H1 (cell line): Measurements from ENCODE around the gene GNG5. TPM values are rescaled to one million over a fixed set of nuclear protein-coding genes. Genes with fewer than 3 reads are reported as not detected.

Experiments
- CTCF ChIA-PET: fragments of 300-600 bp; sonication (Branson Sonifier 250); formaldehyde crosslinking; loops from one replicate; lab custom pipeline; 2021; ENCODE audit not compliant: partially characterized antibody; lab: Charles Lee
- POLR2A ChIA-PET: fragments of 300-600 bp; sonication (Branson Sonifier 250); formaldehyde crosslinking; loops from one replicate; lab custom pipeline; 2021; ENCODE audit warnings: inconsistent platforms; ENCODE audit not compliant: partially characterized antibody; lab: Charles Lee
- DNase-seq, 2 experiments: peaks; one replicate each; pipeline versions ENCODE4 v3.0.0 to v3.0.0-alpha.2; 2010 to 2022; ENCODE audit warnings: low spot score in 2 of 2, low read depth in 1 of 2, mixed read lengths in 1 of 2
- FAIRE-seq: peaks from 2 replicates; lab custom pipeline; 2011; peaks lifted over from hg19 to GRCh38; lab: Jason Lieb, UNC
- H2AFZ ChIP-seq: 2 replicates; pipeline ENCODE4 v1.8.1; 2012; ENCODE audit warnings: low read length, inconsistent platforms
- H2AK5ac ChIP-seq: 2 replicates; pipeline ENCODE4 v1.6.1; 2013; ENCODE audit warnings: low read depth, low read length
- H2BK120ac ChIP-seq: replicated peaks from 2 replicates; pipeline ENCODE3; 2013; ENCODE audit warnings: low read depth, low read length, inconsistent platforms
- H2BK12ac ChIP-seq: 2 replicates; pipeline ENCODE4 v1.6.1; 2013; ENCODE audit warnings: low read depth, low read length
- H2BK15ac ChIP-seq: 2 replicates; pipeline ENCODE4 v1.6.1; 2013; ENCODE audit warnings: low read length
- H2BK20ac ChIP-seq: 2 replicates; pipeline ENCODE4 v1.6.1; 2013; ENCODE audit warnings: low read length
- H2BK5ac ChIP-seq: 2 replicates; pipeline ENCODE4 v1.6.1; 2013; ENCODE audit warnings: low read depth, low read length
- H3K14ac ChIP-seq: 2 replicates; pipeline ENCODE4 v1.6.1; 2013; ENCODE audit warnings: inconsistent platforms; ENCODE audit not compliant: insufficient read length
- H3K18ac ChIP-seq: 2 replicates; pipeline ENCODE4 v1.6.1; 2013; ENCODE audit warnings: low read length; ENCODE audit errors: extremely low read depth
- H3K23ac ChIP-seq: 2 replicates; pipeline ENCODE4 v1.6.1; 2013; ENCODE audit warnings: inconsistent platforms; ENCODE audit not compliant: insufficient read length
- H3K23me2 ChIP-seq: 2 replicates; pipeline ENCODE4 v1.6.1; 2013; ENCODE audit warnings: low read depth, low read length
- H3K27ac ChIP-seq: 2 replicates; pipeline ENCODE4 v1.6.1; 2011; ENCODE audit warnings: low read depth, low read length, inconsistent platforms
- H3K27me3 ChIP-seq, 4 experiments: replicated peaks in 1 of 4; 1 replicate in 1 of 4; 2 replicates in 3 of 4; pipeline versions ENCODE4 v1.6.1 to v1.8.1; 2011 to 2013; ENCODE audit warnings: low read length in 3 of 4, mild to moderate bottlenecking in 3 of 4, inconsistent platforms in 2 of 4, mixed read lengths in 2 of 4, moderate library complexity in 1 of 4; ENCODE audit not compliant: control insufficient read depth in 3 of 4, insufficient read depth in 3 of 4; ENCODE audit errors: extremely low read depth in 1 of 4
- H3K36me3 ChIP-seq, 4 experiments: 2 replicates each; pipeline versions ENCODE4 v1.6.1 to v1.8.1; 2011 to 2013; ENCODE audit warnings: mild to moderate bottlenecking in 4 of 4, low read length in 3 of 4, moderate library complexity in 2 of 4, control low read depth in 1 of 4, inconsistent platforms in 1 of 4; ENCODE audit not compliant: insufficient read depth in 4 of 4, control insufficient read depth in 2 of 4
- H3K4ac ChIP-seq: replicated peaks from 2 replicates; pipeline ENCODE3; 2013; ENCODE audit warnings: low read length, low read depth, mixed read lengths, inconsistent platforms; ENCODE audit not compliant: insufficient read length
- H3K4me1 ChIP-seq, 4 experiments: replicated peaks in 1 of 4; 1 replicate in 1 of 4; 2 replicates in 3 of 4; pipeline versions ENCODE4 v1.6.1 to v1.8.1; 2011 to 2013; ENCODE audit warnings: low read length in 3 of 4, inconsistent platforms in 2 of 4, mixed read lengths in 1 of 4; ENCODE audit not compliant: insufficient read depth in 4 of 4, control insufficient read depth in 3 of 4
- H3K4me2 ChIP-seq, 2 experiments: 2 replicates each; pipeline versions ENCODE4 v1.6.1 to v1.8.1; 2011 to 2013; ENCODE audit warnings: low read depth in 2 of 2, low read length in 2 of 2, control low read depth in 1 of 2, inconsistent platforms in 1 of 2, mild to moderate bottlenecking in 1 of 2; ENCODE audit not compliant: insufficient read depth in 1 of 2
- H3K4me3 ChIP-seq, 4 experiments: fragments of 200-600, 300-600 bp in 1 of 4; sonication (generic), shearing (Covaris generic), sonication (Bioruptor Twin) in 1 of 4; 2 replicates each; pipeline versions ENCODE4 v1.5.1 to v1.8.1; 2011 to 2016; ENCODE audit warnings: low read length in 4 of 4, low read depth in 3 of 4, control low read depth in 2 of 4, inconsistent platforms in 2 of 4, mild to moderate bottlenecking in 2 of 4, mixed read lengths in 1 of 4, moderate library complexity in 1 of 4; ENCODE audit not compliant: insufficient read depth in 2 of 4; ENCODE audit errors: extremely low read depth in 1 of 4
- H3K56ac ChIP-seq: replicated peaks from 2 replicates; pipeline ENCODE3; 2013; ENCODE audit warnings: low read depth, mild to moderate bottlenecking, mixed read lengths, low read length, inconsistent platforms; ENCODE audit not compliant: insufficient read length
- H3K79me1 ChIP-seq: 2 replicates; pipeline ENCODE4 v1.6.1; 2013; ENCODE audit warnings: low read depth, low read length, control low read depth
- H3K79me2 ChIP-seq, 2 experiments: 2 replicates each; pipeline versions ENCODE4 v1.6.1 to v1.8.1; 2012 to 2013; ENCODE audit warnings: low read length in 2 of 2, mild to moderate bottlenecking in 2 of 2, inconsistent platforms in 1 of 2; ENCODE audit not compliant: insufficient read depth in 2 of 2, control insufficient read depth in 1 of 2
- H3K9ac ChIP-seq, 4 experiments: replicated peaks in 1 of 4; 1 replicate in 1 of 4; 2 replicates in 3 of 4; pipeline versions ENCODE4 v1.6.1 to v1.8.1; 2011 to 2013; ENCODE audit warnings: low read depth in 3 of 4, low read length in 3 of 4, control low read depth in 2 of 4, mild to moderate bottlenecking in 2 of 4, moderate library complexity in 2 of 4, inconsistent platforms in 1 of 4; ENCODE audit errors: extremely low read depth in 1 of 4
- H3K9me3 ChIP-seq, 2 experiments: 2 replicates each; pipeline versions ENCODE4 v1.6.1 to v1.8.1; 2012 to 2013; ENCODE audit warnings: mild to moderate bottlenecking in 2 of 2, moderate library complexity in 2 of 2, control low read depth in 1 of 2, inconsistent platforms in 1 of 2, low read depth in 1 of 2, low read length in 1 of 2, mixed read lengths in 1 of 2; ENCODE audit not compliant: insufficient read depth in 2 of 2
- H4K20me1 ChIP-seq, 2 experiments: replicated peaks in 1 of 2; 2 replicates each; pipeline versions ENCODE3 to v1.8.1; 2011 to 2013; ENCODE audit warnings: inconsistent platforms in 2 of 2, low read length in 2 of 2, mild to moderate bottlenecking in 1 of 2; ENCODE audit not compliant: insufficient read depth in 2 of 2, control insufficient read depth in 1 of 2
- H4K5ac ChIP-seq: 2 replicates; pipeline ENCODE4 v1.6.1; 2013; ENCODE audit warnings: low read length, low read depth, mixed read lengths, inconsistent platforms; ENCODE audit not compliant: insufficient read length
- H4K8ac ChIP-seq: 2 replicates; pipeline ENCODE4 v1.8.0; 2013; ENCODE audit warnings: mild to moderate bottlenecking, moderate library complexity, low read length, inconsistent platforms; ENCODE audit not compliant: insufficient read depth; ENCODE audit errors: extremely low read depth
- H4K91ac ChIP-seq: replicated peaks from 2 replicates; pipeline ENCODE3; 2013; ENCODE audit warnings: low read length, mixed read lengths, inconsistent platforms; ENCODE audit not compliant: insufficient read length
- MAX ChIP-seq: IDR thresholded peaks from 2 replicates; pipeline ENCODE4 v1.6.1; 2012; ENCODE audit warnings: inconsistent platforms
- SRF ChIP-seq: IDR thresholded peaks from 2 replicates; pipeline ENCODE4 v1.6.1; 2011; ENCODE audit warnings: mild to moderate bottlenecking, low read depth, low read length, moderate library complexity
- WGBS, 2 experiments: shearing (Covaris generic) in 1 of 2; methylation state at CpG; one replicate each; pipeline versions ENCODE4 v1.1.6 to v1.1.7; 2013 to 2015; ENCODE audit warnings: low lambda C conversion rate in 2 of 2, mixed read lengths in 2 of 2, inconsistent platforms in 1 of 2, low coverage in 1 of 2, missing lambda C conversion rate in 1 of 2; ENCODE audit not compliant: insufficient replicate concordance in 2 of 2, insufficient coverage in 1 of 2, insufficient read length in 1 of 2; ENCODE audit errors: extremely low coverage in 1 of 2, missing lambda C conversion rate in 1 of 2; 5-methylcytosine and 5-hydroxymethylcytosine counted together
- polyA plus RNA-seq, 7 experiments: library from polyadenylated mRNA; depleted of rRNA in 3 of 7; stranded (reverse) in 5 of 7; unstranded in 2 of 7; fragments of >200 nt in 5 of 7; fragments of 200-250 nt in 2 of 7; gene quantifications; 1 replicate in 5 of 7; 2 replicates in 1 of 7; 4 replicates in 1 of 7; pipeline versions ENCODE4 v1.2.1 to v1.2.3, GENCODE V29; 2011 to 2013; ENCODE audit warnings: missing spikeins in 2 of 7, mixed read lengths in 2 of 7
- total RNA-seq: library from RNA; stranded (reverse); fragmentation: NEBNext Ultra II Directional; extraction: Animal tissue kit (Norgen Biotek cat#: 25700); gene quantifications from 2 replicates; pipeline ENCODE4 v1.2.1, GENCODE V29; 2021

GNG5 gene
- total and polyA plus RNA-seq, 2 of the 8 experiments (the other 6 are each of a cell fraction or from before 2014, with no cell fraction given) = 94.0 to 104 TPM

- Histone ChIP-seq H3K36me3 (peaks cover 0 to 7% (median 0%) of the 10 kb centered on the region in 4 experiments; a peak in 1 of 8 replicates), H3K9ac (peak overlapping the region; percentile 82 to 95 (median 88)), H3K79me2 (peaks cover 3 to 46% of the 10 kb centered on the region in 2 experiments; a peak in 2 of 4 replicates), H3K27ac (peak overlapping the region; percentile 76; the same call in 1 of the 2 replicates), H4K5ac (peak overlapping the region; percentile 99), H2BK12ac (peak overlapping the region; percentile 42; the same call in 1 of the 2 replicates), H3K14ac (no peak overlapping the region), H2AK5ac (no peak overlapping the region), H3K56ac (no peak overlapping the region), H2AFZ (0 out of 2 replicates have a peak overlapping the region, but pooled peaks have one; percentile 9), H3K4me3 (peak overlapping the region; percentile 88 to 97 (median 92)), H3K4me1 (peaks cover 0 to 10% (median 4%) of the 10 kb centered on the region in 4 experiments; a peak in 6 of 7 replicates), H3K4ac (peak overlapping the region; percentile 75), H3K18ac (peak overlapping the region; percentile 85; the same call in 1 of the 2 replicates), H2BK20ac (no peak overlapping the region), H4K8ac (peak overlapping the region; percentile 95; the same call in 1 of the 2 replicates), H3K79me1 (peaks cover 2% of the 10 kb centered on the region; the same call in 1 of the 2 replicates), H3K23me2 (peaks cover 6% of the 10 kb centered on the region; the same call in 1 of the 2 replicates), H3K4me2 (peak overlapping the region; percentile 79 to 100), H4K20me1 (peaks cover 16 to 18% of the 10 kb centered on the region in 2 experiments), H4K91ac (no peak overlapping the region), H2BK15ac (0 out of 2 replicates have a peak overlapping the region, but pooled peaks have one; percentile 20), H2BK5ac (peak overlapping the region; percentile 66; the same call in 1 of the 2 replicates), H3K23ac (no peak overlapping the region), H2BK120ac (peak overlapping the region; percentile 21), H3K27me3 (no peaks in the 10 kb centered on the region), H3K9me3 (no peaks in the 10 kb centered on the region)
- ChIA-PET POLR2A (interaction anchor here (1.2 to 1.7 kb wide), 6 partner anchors 8 to 99 kb away, joined by 4 to 8 read pairs (median 5); partner anchors contain the start of gene CTBS), CTCF (interaction anchor here (0.6 to 1.8 kb wide), 10 partner anchors 19 to 439 kb away, joined by 3 to 6 read pairs (median 3); no protein-coding TSS in a partner anchor)
- DNase-seq (no peak), FAIRE-seq (no peak)
- WGBS, 2 experiments = 1% methylated on average over 22 of the region's 47 CpGs; no CpG with 5 or more reads in 1 of the 2 experiments
- TF ChIP-seq MAX = peak; percentile 59
- TF ChIP-seq SRF = no peak
These were observed 834 bp downstream of the GNG5 start for GRCh38 chr1:84505493-84506001.
